Thymus (tissue), 11 donors: Measurements from ENCODE around the gene C8G. TPM values are rescaled to one million over a fixed set of nuclear protein-coding genes. Genes with fewer than 3 reads are reported as not detected.

Source experiments
- DNase-seq, 9 donors: peaks; one replicate each; pipeline ENCODE4 v3.0.0-alpha.2; 2013; ENCODE audit warnings: low spot score in 9 of 9, low read depth in 6 of 9, missing footprints in 1 of 9
- H3K27ac ChIP-seq, 2 donors: one replicate each; pipeline ENCODE4 v1.5.1; 2013; ENCODE audit warnings: control low read depth in 1 of 2, low read depth in 1 of 2, low read length in 1 of 2, mild to moderate bottlenecking in 1 of 2, moderate library complexity in 1 of 2
- H3K27me3 ChIP-seq, 2 donors: one replicate each; pipeline ENCODE4 v1.5.1; 2013; ENCODE audit warnings: low read length in 1 of 2; ENCODE audit not compliant: control insufficient read depth in 2 of 2, insufficient read depth in 1 of 2
- H3K36me3 ChIP-seq, 2 donors: one replicate each; pipeline ENCODE4 v1.5.1; 2013; ENCODE audit warnings: low read length in 1 of 2, mild to moderate bottlenecking in 1 of 2, moderate library complexity in 1 of 2; ENCODE audit not compliant: control insufficient read depth in 2 of 2, insufficient read depth in 2 of 2
- H3K4me1 ChIP-seq, 2 donors: one replicate each; pipeline ENCODE4 v1.5.1; 2013; ENCODE audit warnings: low read length in 2 of 2; ENCODE audit not compliant: control insufficient read depth in 2 of 2, insufficient read depth in 2 of 2
- H3K4me3 ChIP-seq, 2 donors: one replicate each; pipeline ENCODE4 v1.5.1; 2013; ENCODE audit warnings: low read length in 2 of 2, control low read depth in 1 of 2, mild to moderate bottlenecking in 1 of 2
- H3K9me3 ChIP-seq, 2 donors: one replicate each; pipeline ENCODE4 v1.5.1; 2013; ENCODE audit warnings: low read length in 1 of 2, mild to moderate bottlenecking in 1 of 2; ENCODE audit not compliant: control insufficient read depth in 2 of 2, insufficient read depth in 1 of 2
- WGBS: extraction: QIAGEN DNeasy Blood & Tissue Kit; methylation state at CpG from one replicate; pipeline ENCODE4 v1.1.7; 2013; 5-methylcytosine and 5-hydroxymethylcytosine counted together
- polyA plus RNA-seq: library from polyadenylated mRNA; stranded (reverse); fragments of 200-250 nt; gene quantifications from one replicate; pipeline ENCODE4 v1.2.3, GENCODE V29; 2013
- total RNA-seq: library from RNA; stranded (reverse); fragments of 120-200 nt; gene quantifications from one replicate; pipeline ENCODE4 v1.2.4, GENCODE V29; 2013
- donor health status: healthy.

C8G gene
- total and polyA plus RNA-seq, 2 donors, result 2.2 to 6.5 TPM

GRCh38 chr9:136985027-136985602 is 40.1 kb downstream of the C8G start:
- Histone ChIP-seq H3K27me3 (peaks cover 41 to 95% of the 10 kb centered on the region in 2 donors), H3K36me3 (no peaks in the 10 kb centered on the region), H3K9me3 (no peaks in the 10 kb centered on the region), H3K4me3 (peak overlapping the region in 1 of 2 donors; percentile 41), H3K27ac (no peak overlapping the region), H3K4me1 (peaks cover 2 to 6% of the 10 kb centered on the region in 2 donors)
- no peak for DNase-seq
- 8% methylated on average over 48 of the region's 48 CpGs for WGBS

GRCh38 chr9:136985853-136986252 is 40.8 kb downstream of the C8G start:
- Histone ChIP-seq H3K9me3 (peaks cover 2 to 6% of the 10 kb centered on the region in 2 donors), H3K27ac (no peak overlapping the region), H3K4me3 (peak overlapping the region in 1 of 2 donors; percentile 41), H3K4me1 (peaks cover 2 to 6% of the 10 kb centered on the region in 2 donors), H3K27me3 (peaks cover 46 to 96% of the 10 kb centered on the region in 2 donors), H3K36me3 (no peaks in the 10 kb centered on the region)
- DNase-seq, result no peak
- WGBS, result 26% methylated on average over 33 of the region's 33 CpGs

GRCh38 chr9:136988872-136989271 is 43.8 kb downstream of the C8G start:
- WGBS, result 97% methylated on average over 4 of the region's 4 CpGs
- no peak for DNase-seq
- no peak overlapping the region for H3K27ac ChIP-seq
- no peak overlapping the region for H3K4me3 ChIP-seq
- H3K9me3 ChIP-seq, result peaks cover 2 to 9% of the 10 kb centered on the region in 2 donors
- peaks cover 42 to 77% of the 10 kb centered on the region in 2 donors for H3K27me3 ChIP-seq
- peaks cover 5% of the 10 kb centered on the region in 2 donors for H3K36me3 ChIP-seq
- H3K4me1 ChIP-seq, result peaks cover 11 to 20% of the 10 kb centered on the region in 2 donors

GRCh38 chr9:136990242-136990911 is 45.3 kb downstream of the C8G start:
- Histone ChIP-seq H3K36me3 (peaks cover 8 to 16% of the 10 kb centered on the region in 2 donors), H3K4me3 (no peak overlapping the region), H3K27ac (no peak overlapping the region), H3K9me3 (peaks cover 2 to 9% of the 10 kb centered on the region in 2 donors), H3K27me3 (peaks cover 27 to 75% of the 10 kb centered on the region in 2 donors), H3K4me1 (peaks cover 9 to 25% of the 10 kb centered on the region in 2 donors)
- WGBS, result 94% methylated on average over 10 of the region's 10 CpGs
- DNase-seq, result no peak

- H3K36me3 ChIP-seq, result peaks cover 8 to 16% of the 10 kb centered on the region in 2 donors
- H3K4me1 ChIP-seq, result peaks cover 20 to 43% of the 10 kb centered on the region in 2 donors
- peaks cover 19 to 75% of the 10 kb centered on the region in 2 donors for H3K27me3 ChIP-seq
- H3K9me3 ChIP-seq, result peaks cover 2 to 19% of the 10 kb centered on the region in 2 donors
- peak within 1 kb of the TSS; percentile 68 to 89 for H3K27ac ChIP-seq
- WGBS, result 1% methylated on average over 92 of the region's 92 CpGs
- peak within 1 kb of the TSS; percentile 84 to 92 for H3K4me3 ChIP-seq
- peak; percentile 45 to 93 (median 81) for DNase-seq
These were observed 47.2 kb downstream of the C8G start, which contains the start of gene PAXX for GRCh38 chr9:136991993-136992818. TSS of gene PAXX (plus strand) at chr9:136992422. CDS start at chr9:136992444, 22 bp downstream.

- peak overlapping the region; percentile 68 to 89 for H3K27ac ChIP-seq
- DNase-seq, result no peak
- peak overlapping the region; percentile 84 to 92 for H3K4me3 ChIP-seq
- 54% methylated on average over 18 of the region's 18 CpGs for WGBS
- peaks cover 8 to 16% of the 10 kb centered on the region in 2 donors for H3K36me3 ChIP-seq
- H3K27me3 ChIP-seq, result peaks cover 22 to 75% of the 10 kb centered on the region in 2 donors
- peaks cover 25 to 50% of the 10 kb centered on the region in 2 donors for H3K4me1 ChIP-seq
- H3K9me3 ChIP-seq, result peaks cover 2 to 24% of the 10 kb centered on the region in 2 donors
These were observed 47.9 kb downstream of the C8G start for GRCh38 chr9:136992819-136993369.

DNA sequence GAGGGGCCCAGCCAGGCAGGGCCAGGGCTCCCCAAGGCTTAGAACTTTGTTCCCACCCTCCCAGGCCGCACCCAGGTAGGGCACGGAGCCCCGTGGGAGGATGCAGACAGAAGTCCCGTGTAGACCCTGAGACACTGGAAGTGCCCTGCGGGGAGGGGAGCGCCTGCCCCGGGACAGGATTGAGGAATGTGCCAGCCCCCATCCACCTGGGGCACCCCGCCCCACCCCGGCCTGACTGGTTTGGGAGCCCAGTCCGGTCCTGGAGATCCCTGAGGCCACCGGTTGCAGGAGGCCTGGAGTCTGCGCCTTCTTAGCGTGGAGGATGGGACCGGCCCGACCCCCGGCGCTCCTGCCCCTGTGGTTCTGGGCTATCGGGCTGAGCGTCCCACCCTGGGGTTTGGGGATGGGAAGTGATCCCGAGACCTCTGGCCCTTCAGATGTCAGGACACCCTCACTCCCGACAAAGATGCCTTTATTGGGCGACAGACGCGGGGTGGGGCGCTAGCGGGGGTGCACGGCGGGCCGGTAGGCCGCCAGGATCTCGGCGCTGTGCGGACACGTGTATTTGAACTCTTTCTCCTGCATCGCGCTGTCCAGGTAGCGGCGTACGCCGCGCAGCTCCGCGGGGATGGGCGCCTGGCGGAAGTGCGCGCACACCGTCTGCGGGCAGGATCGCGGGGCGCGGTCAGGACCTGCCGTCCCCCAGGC is 49.3 kb downstream of the C8G start:
- WGBS, result 89% methylated on average over 54 of the region's 54 CpGs
- Histone ChIP-seq H3K27ac (no peak overlapping the region), H3K4me1 (peaks cover 25 to 57% of the 10 kb centered on the region in 2 donors), H3K9me3 (peaks cover 2 to 27% of the 10 kb centered on the region in 2 donors), H3K27me3 (peaks cover 24 to 74% of the 10 kb centered on the region in 2 donors), H3K36me3 (peaks cover 8 to 16% of the 10 kb centered on the region in 2 donors), H3K4me3 (peak overlapping the region in 1 of 2 donors; percentile 92)
- DNase-seq, result no peak

DNA sequence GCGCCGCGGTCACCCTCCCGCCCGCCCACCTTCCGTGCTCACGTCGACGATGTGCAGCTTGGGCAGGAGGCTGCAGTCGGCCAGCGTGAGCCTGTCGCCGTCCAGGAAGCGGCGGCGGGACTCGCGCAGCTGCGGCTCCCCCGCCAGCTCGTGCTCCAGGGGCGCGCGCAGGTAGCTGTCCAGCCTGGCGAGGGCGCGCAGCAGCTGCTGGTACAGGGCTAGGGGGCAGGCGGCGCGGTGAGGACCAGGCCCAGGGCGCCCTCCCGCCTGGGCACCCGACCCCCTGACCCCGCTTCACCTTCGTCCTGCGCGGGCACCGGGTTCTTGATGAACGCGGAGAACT is 49.8 kb downstream of the C8G start:
- no peak for DNase-seq
- peaks cover 2 to 27% of the 10 kb centered on the region in 2 donors for H3K9me3 ChIP-seq
- peaks cover 24 to 71% of the 10 kb centered on the region in 2 donors for H3K27me3 ChIP-seq
- 73% methylated on average over 40 of the region's 40 CpGs for WGBS
- H3K27ac ChIP-seq, result no peak overlapping the region
- peak overlapping the region; percentile 1 to 58 for H3K4me3 ChIP-seq
- peaks cover 25 to 58% of the 10 kb centered on the region in 2 donors for H3K4me1 ChIP-seq
- H3K36me3 ChIP-seq, result peaks cover 8 to 16% of the 10 kb centered on the region in 2 donors
